Measurements from ENCODE around the gene MIDN. TPM values are rescaled to one million over a fixed set of nuclear protein-coding genes. Genes with fewer than 3 reads are reported as not detected.
A peak's percentile ranks its signal among the peaks of the same experiment; 100 is the strongest.
"Not testable (repeated sequence)": the region's sequence is repeated elsewhere in the genome, so short reads cannot be mapped to it uniquely, and the experiment has no call there.

The MIDN gene
- total RNA-seq, 2 donors from 2014 or later: 35.8 to 42.9 TPM

DNA sequence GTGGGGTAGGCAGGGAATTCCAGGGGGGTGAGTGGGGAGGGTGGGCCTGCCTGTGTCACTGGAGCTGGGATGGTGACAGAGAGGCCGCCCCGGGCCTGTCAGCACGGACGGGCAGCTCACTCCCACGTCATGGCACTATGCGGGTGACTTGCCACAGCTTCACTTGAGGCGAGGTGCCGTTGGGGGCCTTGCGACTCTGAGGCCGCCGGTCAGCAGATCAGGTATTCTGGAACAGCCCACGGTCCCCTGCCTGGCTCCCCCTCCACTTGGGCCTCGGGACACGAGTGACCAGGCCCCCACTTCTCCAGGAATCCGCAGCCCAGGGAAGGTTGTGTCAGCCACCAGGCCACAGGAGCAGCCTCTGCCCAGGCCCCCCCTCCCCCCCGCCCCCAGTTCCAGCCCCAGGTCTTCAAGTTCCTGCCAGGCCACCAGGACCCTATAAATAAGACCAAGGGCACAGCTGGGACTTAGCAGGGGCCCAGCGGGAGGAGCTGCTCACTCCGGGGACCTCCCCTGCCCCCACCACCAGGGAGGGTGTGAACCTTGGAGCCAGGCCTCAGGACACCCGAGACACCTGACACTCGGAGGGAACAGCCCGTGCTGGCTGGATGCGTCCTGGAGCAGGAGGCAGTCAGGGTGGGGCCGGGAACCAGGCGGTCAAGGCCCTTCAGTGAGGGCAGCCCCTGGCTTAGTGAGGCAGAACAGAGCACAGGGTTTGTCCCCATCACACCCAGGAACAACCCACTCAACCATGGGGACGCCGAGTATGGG, 2.7 kb upstream of the MIDN start:
- Histone ChIP-seq H3K27ac (peak overlapping the region; percentile 91 to 100), H3K36me3 (no peaks in the 10 kb centered on the region), H3K4me3 (no peak overlapping the region), H3K9me3 (no peaks in the 10 kb centered on the region), H3K27me3 (replicated peaks; ENCODE audit: insufficient read depth) (no peaks in the 10 kb centered on the region), H3K4me1 (replicated peaks) (peaks cover 42% of the 10 kb centered on the region)
- WGBS: 45% methylated on average over 24 of the region's 26 CpGs
- peak; percentile 82 for DNase-seq (ENCODE audit: low spot score)
- intact Hi-C loops (cut with DNase I): loop anchor here (10.0 kb wide), 1 partner anchor 211 kb away; no protein-coding TSS in a partner anchor
- TF ChIP-seq POLR2A (IDR thresholded peaks at IDR 0.05): peak; percentile 10
- TF ChIP-seq, protein P1, sequence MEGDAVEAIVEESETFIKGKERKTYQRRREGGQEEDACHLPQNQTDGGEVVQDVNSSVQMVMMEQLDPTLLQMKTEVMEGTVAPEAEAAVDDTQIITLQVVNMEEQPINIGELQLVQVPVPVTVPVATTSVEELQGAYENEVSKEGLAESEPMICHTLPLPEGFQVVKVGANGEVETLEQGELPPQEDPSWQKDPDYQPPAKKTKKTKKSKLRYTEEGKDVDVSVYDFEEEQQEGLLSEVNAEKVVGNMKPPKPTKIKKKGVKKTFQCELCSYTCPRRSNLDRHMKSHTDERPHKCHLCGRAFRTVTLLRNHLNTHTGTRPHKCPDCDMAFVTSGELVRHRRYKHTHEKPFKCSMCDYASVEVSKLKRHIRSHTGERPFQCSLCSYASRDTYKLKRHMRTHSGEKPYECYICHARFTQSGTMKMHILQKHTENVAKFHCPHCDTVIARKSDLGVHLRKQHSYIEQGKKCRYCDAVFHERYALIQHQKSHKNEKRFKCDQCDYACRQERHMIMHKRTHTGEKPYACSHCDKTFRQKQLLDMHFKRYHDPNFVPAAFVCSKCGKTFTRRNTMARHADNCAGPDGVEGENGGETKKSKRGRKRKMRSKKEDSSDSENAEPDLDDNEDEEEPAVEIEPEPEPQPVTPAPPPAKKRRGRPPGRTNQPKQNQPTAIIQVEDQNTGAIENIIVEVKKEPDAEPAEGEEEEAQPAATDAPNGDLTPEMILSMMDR (IDR thresholded peaks at IDR 0.05): peak in 1 of 4 experiments; percentile 25
- TF ChIP-seq POLR2AphosphoS5 (IDR thresholded peaks at IDR 0.05): peak; percentile 91

DNA sequence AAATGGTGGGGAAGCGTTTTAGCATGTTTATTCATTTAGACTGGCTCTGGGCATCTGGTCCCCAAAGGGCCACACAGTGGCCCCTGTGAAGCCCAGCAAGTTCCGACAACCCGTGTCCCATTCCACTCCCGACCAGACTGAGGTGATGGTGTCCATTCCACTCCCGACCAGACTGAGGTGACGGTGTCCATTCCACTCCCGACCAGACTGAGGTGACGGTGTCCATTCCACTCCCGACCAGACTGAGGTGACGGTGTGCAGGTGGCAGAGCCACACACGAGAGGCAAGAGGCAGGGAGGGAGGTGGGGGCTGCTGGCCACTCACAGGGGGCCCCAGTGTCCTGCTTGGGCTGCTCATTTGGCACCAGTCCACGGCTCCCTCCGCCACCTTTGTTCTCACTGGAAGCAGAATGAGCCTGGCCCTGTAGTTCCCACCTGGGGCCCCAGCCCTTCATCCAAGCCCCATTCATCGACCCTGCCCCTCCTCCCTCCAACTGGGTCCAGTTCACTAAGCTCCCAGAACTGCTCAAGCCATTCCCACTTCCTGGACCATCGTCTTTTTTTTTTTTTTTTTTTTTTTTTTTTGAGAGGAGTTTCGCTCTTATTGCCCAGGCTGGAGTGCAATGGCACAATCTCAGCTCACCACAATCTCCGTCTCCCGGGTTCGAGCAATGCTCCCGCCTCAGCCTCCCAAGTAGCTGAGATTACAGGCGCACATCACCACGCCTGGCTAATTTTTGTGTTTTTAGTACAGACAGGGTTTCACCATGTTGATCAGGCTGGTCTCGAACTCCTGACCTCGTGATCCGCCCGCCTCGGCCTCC, 1.9 kb upstream of the MIDN start:
- DNase-seq (ENCODE audit: low spot score): peak; percentile 12
- H3K36me3 ChIP-seq; H3K4me3 ChIP-seq; H3K9me3 ChIP-seq; H3K27me3 ChIP-seq (replicated peaks; ENCODE audit: insufficient read depth): not testable (repeated sequence)
- H3K4me1 ChIP-seq (replicated peaks): peaks cover 39% of the 10 kb centered on the region
- peak overlapping the region; percentile 91 to 100 for H3K27ac ChIP-seq
- 69% methylated on average over 27 of the region's 27 CpGs for WGBS
- intact Hi-C loops (cut with DNase I): loop anchor here (10.0 kb wide), 1 partner anchor 212 kb away; no protein-coding TSS in a partner anchor

DNA sequence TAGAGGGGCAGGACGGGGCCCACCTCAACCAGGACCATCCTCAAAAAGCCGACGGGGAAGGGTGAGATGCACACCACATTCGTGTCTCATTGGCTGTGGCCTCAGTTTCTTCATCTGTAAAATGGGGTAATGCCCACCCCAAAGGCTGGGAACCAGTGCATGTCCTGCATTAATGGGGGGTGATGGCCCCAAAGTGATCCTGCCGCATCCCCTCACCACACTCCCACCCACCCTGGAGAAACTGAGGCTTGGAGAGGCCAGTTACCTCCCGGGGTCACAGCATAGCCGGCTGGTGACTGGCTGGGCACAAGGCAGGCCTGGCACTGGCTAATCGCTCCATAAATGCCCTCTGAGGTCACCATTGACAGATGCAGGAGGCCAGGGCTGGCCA, 640 bp upstream of the MIDN start:
- intact Hi-C loops (cut with DNase I): loop anchor here (10.0 kb wide), 1 partner anchor 213 kb away; no protein-coding TSS in a partner anchor
- Histone ChIP-seq H3K36me3 (no peaks in the 10 kb centered on the region), H3K9me3 (no peaks in the 10 kb centered on the region), H3K4me3 (peak overlapping the region; percentile 87 to 95), H3K27ac (peak overlapping the region; percentile 100), H3K4me1 (replicated peaks) (peaks cover 44% of the 10 kb centered on the region), H3K27me3 (replicated peaks; ENCODE audit: insufficient read depth) (no peaks in the 10 kb centered on the region)
- WGBS: 79% methylated on average over 8 of the region's 8 CpGs
- DNase-seq (ENCODE audit: low spot score): peak; percentile 40
- TF ChIP-seq, protein P1 (IDR thresholded peaks at IDR 0.05): no peak
- TF ChIP-seq POLR2A (IDR thresholded peaks at IDR 0.05): no peak
- peak; percentile 3 for TF ChIP-seq POLR2AphosphoS5 (IDR thresholded peaks at IDR 0.05)

DNA sequence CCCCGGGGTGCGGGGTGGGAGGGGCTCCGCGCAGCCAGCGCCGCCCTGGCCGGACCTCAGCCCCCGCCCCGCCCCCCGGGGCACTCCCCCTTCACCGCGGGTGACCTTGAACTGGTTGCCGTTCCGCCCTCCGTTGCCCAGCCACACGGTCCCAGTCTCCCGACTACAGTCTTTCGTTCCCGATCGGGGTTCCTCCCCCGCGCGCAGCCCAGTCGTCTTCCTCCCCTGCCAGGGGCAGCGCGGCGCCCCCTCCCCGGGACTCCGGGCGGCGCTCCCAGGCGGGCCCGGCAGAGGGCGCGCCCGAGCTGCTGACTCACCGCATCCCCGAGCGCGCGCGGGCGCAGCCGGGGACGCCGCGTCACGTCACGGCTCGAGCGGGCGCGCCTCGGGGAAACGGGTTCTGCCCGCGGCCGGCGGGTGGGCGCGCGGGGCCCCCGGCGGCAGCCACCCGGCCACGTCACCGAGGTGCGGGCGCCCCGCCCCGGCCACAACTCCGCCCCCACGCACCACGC, 459 bp downstream of the MIDN start:
- H3K27me3 ChIP-seq (replicated peaks; ENCODE audit: insufficient read depth): no peaks in the 10 kb centered on the region
- 0% methylated on average over 42 of the region's 74 CpGs for whole genome bisulfite sequencing
- peak overlapping the region; percentile 100 for H3K27ac ChIP-seq
- TF ChIP-seq POLR2A (IDR thresholded peaks at IDR 0.05): no peak
- TF ChIP-seq, protein P1 (IDR thresholded peaks at IDR 0.05): peak; percentile 90 to 99 (median 97)
- DNase-seq (ENCODE audit: low spot score): peak; percentile 71
- intact Hi-C loops (cut with DNase I): loop anchor here (10.0 kb wide), 1 partner anchor 214 kb away; no protein-coding TSS in a partner anchor
- H3K36me3 ChIP-seq: no peaks in the 10 kb centered on the region
- H3K4me3 ChIP-seq: peak overlapping the region; percentile 87 to 95
- H3K9me3 ChIP-seq: no peaks in the 10 kb centered on the region
- peaks cover 41% of the 10 kb centered on the region for H3K4me1 ChIP-seq (replicated peaks)
